Endothelial cell of umbilical vein (primary cell): ENCODE data around the gene TMEM43. TPM values are rescaled to one million over a fixed set of nuclear protein-coding genes. Genes with fewer than 3 reads are reported as not detected.

Source experiments
- BruUV-seq: library from RNA; stranded (reverse); fragments of 400-500 nt; replicated peaks from 2 replicates; lab custom pipeline; 2021; lab: Mats Ljungman, UMichigan
- CTCF ChIA-PET: fragments of 300-600, 350-600 bp; sonication (Branson Sonifier 250); formaldehyde crosslinking; loops from one replicate; lab custom pipeline; 2021; ENCODE audit warnings: antibody characterized with exemption, inconsistent platforms; lab: Charles Lee
- POLR2A ChIA-PET: fragments of 300-600, 350-600 bp; sonication (Branson Sonifier 250); formaldehyde crosslinking; loops from one replicate; lab custom pipeline; 2021; ENCODE audit warnings: antibody characterized with exemption, inconsistent platforms; lab: Charles Lee
- DNase-seq: peaks from one replicate; pipeline ENCODE4 v3.0.0-alpha.2; 2011; ENCODE audit warnings: low read depth, low spot score
- FAIRE-seq: peaks from 2 replicates; lab custom pipeline; 2011; peaks lifted over from hg19 to GRCh38; lab: Jason Lieb, UNC
- H2AFZ ChIP-seq: 2 replicates; pipeline ENCODE4 v1.6.0; 2012; ENCODE audit warnings: low read depth, low read length, control low read depth, inconsistent platforms
- H3K27ac ChIP-seq: 2 replicates; pipeline ENCODE4 v1.5.1; 2011; ENCODE audit warnings: low read depth, mild to moderate bottlenecking, control low read depth, low read length, moderate library complexity; ENCODE audit not compliant: insufficient read depth
- H3K27me3 ChIP-seq, 2 experiments: 2 replicates each; pipeline versions ENCODE4 v1.6.0 to v1.6.1; 2011; ENCODE audit warnings: low read length in 2 of 2, mixed read lengths in 1 of 2; ENCODE audit not compliant: control insufficient read depth in 2 of 2, insufficient read depth in 2 of 2
- H3K36me3 ChIP-seq, 2 experiments: 2 replicates in 1 of 2; 3 replicates in 1 of 2; pipeline ENCODE4 v1.5.1; 2011; ENCODE audit warnings: low read length in 2 of 2, mild to moderate bottlenecking in 1 of 2, moderate library complexity in 1 of 2; ENCODE audit not compliant: control insufficient read depth in 2 of 2, insufficient read depth in 2 of 2; ENCODE audit errors: extremely low read depth in 1 of 2
- H3K4me1 ChIP-seq: 3 replicates; pipeline ENCODE4 v1.5.1; 2011; ENCODE audit warnings: mild to moderate bottlenecking, low read length; ENCODE audit not compliant: control insufficient read depth, insufficient read depth; ENCODE audit errors: extremely low read depth
- H3K4me2 ChIP-seq: 2 replicates; pipeline ENCODE4 v1.6.1; 2011; ENCODE audit warnings: low read length, control low read depth, mixed read lengths; ENCODE audit not compliant: insufficient read depth
- H3K4me3 ChIP-seq, 3 experiments: fragments of 200-600 bp in 1 of 3; sonication (generic), shearing (Covaris generic) in 1 of 3; replicated peaks in 1 of 3; 2 replicates each; pipeline ENCODE4 v1.5.1; 2011 to 2016; ENCODE audit warnings: control low read depth in 3 of 3, low read length in 3 of 3, mild to moderate bottlenecking in 2 of 3, inconsistent platforms in 1 of 3, low read depth in 1 of 3, moderate library complexity in 1 of 3; ENCODE audit not compliant: insufficient read depth in 1 of 3
- H3K79me2 ChIP-seq: 2 replicates; pipeline ENCODE4 v1.6.0; 2012; ENCODE audit warnings: low read length, inconsistent platforms; ENCODE audit not compliant: control insufficient read depth, insufficient read depth
- H3K9ac ChIP-seq: replicated peaks from 2 replicates; pipeline ENCODE3; 2011; ENCODE audit warnings: low read length, control low read depth; ENCODE audit not compliant: insufficient read depth; ENCODE audit errors: extremely low read depth
- H3K9me1 ChIP-seq: replicated peaks from 3 replicates; pipeline ENCODE4 v1.6.0; 2011; ENCODE audit warnings: mild to moderate bottlenecking, low read length; ENCODE audit not compliant: control insufficient read depth, insufficient read depth; ENCODE audit errors: extremely low read depth
- H3K9me3 ChIP-seq: replicated peaks from 2 replicates; pipeline ENCODE4 v1.5.1; 2012; ENCODE audit warnings: low read length, inconsistent platforms; ENCODE audit not compliant: control insufficient read depth, insufficient read depth
- H4K20me1 ChIP-seq: replicated peaks from 2 replicates; pipeline ENCODE3; 2011; ENCODE audit warnings: mild to moderate bottlenecking, low read length; ENCODE audit not compliant: control insufficient read depth, insufficient read depth; ENCODE audit errors: extremely low read depth
- CTCF ChIP-seq, 2 donors: IDR thresholded peaks; 1 replicate in 1 of 2; 2 replicates in 1 of 2; pipeline ENCODE4 v1.5.1; 2011; ENCODE audit warnings: low read length in 2 of 2, mild to moderate bottlenecking in 2 of 2, moderate library complexity in 2 of 2, control low read depth in 1 of 2, inconsistent platforms in 1 of 2, low read depth in 1 of 2; ENCODE audit not compliant: insufficient read depth in 1 of 2; ENCODE audit errors: extremely low read depth in 1 of 2
- EZH2 ChIP-seq: IDR thresholded peaks from 2 replicates; pipeline ENCODE4 v1.6.1; 2012; ENCODE audit warnings: borderline replicate concordance, low read depth, mild to moderate bottlenecking, moderate library complexity, low read length, inconsistent platforms; ENCODE audit not compliant: severe bottlenecking
- FOS ChIP-seq: IDR thresholded peaks from 2 replicates; pipeline ENCODE4 v1.6.1; 2011; ENCODE audit warnings: mild to moderate bottlenecking, low read length, moderate library complexity, borderline replicate concordance; ENCODE audit not compliant: insufficient read depth
- GATA2 ChIP-seq: IDR thresholded peaks from 2 replicates; pipeline ENCODE4 v1.7.0; 2011; ENCODE audit warnings: low read depth, mild to moderate bottlenecking, moderate library complexity, mixed read lengths, low read length; ENCODE audit not compliant: insufficient read length, insufficient read depth
- JUN ChIP-seq: IDR thresholded peaks from 2 replicates; pipeline ENCODE4 v1.6.1; 2011; ENCODE audit warnings: borderline replicate concordance, low read depth; ENCODE audit not compliant: insufficient read length, insufficient read depth
- MAX ChIP-seq: IDR thresholded peaks from 2 replicates; pipeline ENCODE4 v1.6.1; 2011; ENCODE audit not compliant: insufficient read depth, insufficient read length
- MYC ChIP-seq: IDR thresholded peaks from one replicate; pipeline ENCODE4 v1.6.1; 2011; ENCODE audit warnings: mild to moderate bottlenecking, low read depth, low read length
- POLR2A ChIP-seq: IDR thresholded peaks from 2 replicates; pipeline ENCODE4 v1.6.1; 2012; ENCODE audit warnings: low read depth, mild to moderate bottlenecking, control low read depth, low read length
- POLR2AphosphoS5 ChIP-seq: IDR thresholded peaks from 2 replicates; pipeline ENCODE4 v1.6.1; 2012; ENCODE audit warnings: low read depth, mild to moderate bottlenecking, control low read depth, low read length, moderate library complexity; ENCODE audit not compliant: insufficient read depth
- dilution Hi-C: fragments of 300-500 bp; cut with MboI; formaldehyde crosslinking; loops from one replicate; pipeline ENCODE4 v1.15.0; 2019; ENCODE audit warnings: low sequenced_read_pairs; ENCODE audit not compliant: extremely low pct_ligation_motif_present
- intact Hi-C: fragments of 100-400 bp; cut with micrococcal nuclease; formaldehyde crosslinking; loops from one replicate; pipeline ENCODE4 v1.10.0; 2022
- polyA plus RNA-seq, 4 experiments: library from polyadenylated mRNA; depleted of rRNA in 3 of 4; stranded (reverse) in 3 of 4; unstranded in 1 of 4; fragments of >200 nt; gene quantifications; 2 replicates each; pipeline versions ENCODE4 v1.2.1 to v1.2.3, GENCODE V29; 2011 to 2012; ENCODE audit warnings: missing spikeins in 1 of 4
- total RNA-seq: library from RNA; stranded (reverse); gene quantifications from 2 replicates; pipeline ENCODE4 v1.2.3, GENCODE V29; 2021

TMEM43 gene
- total and polyA plus RNA-seq, 2 donors (not counting 3 experiments of a cell fraction or from before 2014, with no cell fraction given) = 80.6 to 119 TPM

GRCh38 chr3:14132120-14132519 is 7.3 kb downstream of the TMEM43 start:
- H3K4me2 ChIP-seq = no peak overlapping the region
- TF ChIP-seq EZH2 (no peak), POLR2A (no peak), CTCF (IDR thresholded peaks at IDR 0.05; ENCODE audit: extremely low read depth in 1 of 2, insufficient read depth in 1 of 2, low read depth in 1 of 2, low read length in 2 of 2) (no peak), MYC (no peak), JUN (no peak), MAX (no peak), POLR2AphosphoS5 (no peak), FOS (no peak), GATA2 (no peak)
- no peak for DNase-seq
- H3K9me1 ChIP-seq = no peaks in the 10 kb centered on the region
- no peak overlapping the region for H2AFZ ChIP-seq
- no peaks in the 10 kb centered on the region for H4K20me1 ChIP-seq
- H3K4me1 ChIP-seq = no peaks in the 10 kb centered on the region
- H3K79me2 ChIP-seq = peaks cover 21% of the 10 kb centered on the region
- H3K9ac ChIP-seq = no peak overlapping the region
- ChIA-PET CTCF (no interaction called here), POLR2A (no interaction called here)
- no peak overlapping the region for H3K4me3 ChIP-seq
- intact Hi-C loops = no loop called here
- H3K27me3 ChIP-seq = no peaks in the 10 kb centered on the region
- no TSS peak for BruUV-seq
- dilution Hi-C loops = no loop called here
- peaks cover 8 to 57% of the 10 kb centered on the region in 2 experiments for H3K36me3 ChIP-seq
- H3K27ac ChIP-seq = no peak overlapping the region
- no peak for FAIRE-seq
- H3K9me3 ChIP-seq = no peaks in the 10 kb centered on the region
